GM20431 (cell line): ENCODE measurements around the gene TMEM178A.

Source experiments
- in situ Hi-C: fragments of 300-500 bp; cut with MseI, MboI; formaldehyde crosslinking; loops from one replicate; pipeline ENCODE4 v1.15.0; 2020; ENCODE audit warnings: low sequenced_read_pairs; ENCODE audit not compliant: unreplicated experiment

Gene TMEM178A

GRCh38 chr2:39706945-39707344 lies 41.2 kb downstream of the TMEM178A start:
- in situ Hi-C loops, result no loop called here

GRCh38 chr2:39708003-39708402 lies 42.3 kb downstream of the TMEM178A start:
- in situ Hi-C loops, result no loop called here

DNA sequence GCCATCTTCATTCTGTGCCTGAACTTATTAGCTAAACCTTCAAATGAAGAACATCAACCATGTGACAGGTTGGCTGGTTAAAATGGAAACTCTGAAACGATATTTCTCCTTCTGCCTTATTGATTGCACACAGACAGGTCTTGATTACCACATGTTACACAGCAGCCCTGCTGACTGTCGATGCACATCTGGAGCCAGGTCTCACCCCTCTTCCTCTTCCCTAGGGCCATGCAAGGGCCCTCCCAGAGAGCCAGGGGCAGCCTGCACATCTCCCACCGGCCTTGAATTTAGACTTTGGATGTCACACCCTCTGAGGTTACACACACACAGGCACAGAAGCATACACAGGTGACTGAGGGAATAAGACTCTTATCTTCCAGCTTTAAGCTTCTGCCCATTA lies 45.1 kb downstream of the TMEM178A start:
- in situ Hi-C loops, result no loop called here

- in situ Hi-C loops, result no loop called here
Measured at GRCh38 chr2:39712953-39713352, 47.2 kb downstream of the TMEM178A start.

- in situ Hi-C loops, result no loop called here
Measured at GRCh38 chr2:39715095-39715494, 49.4 kb downstream of the TMEM178A start.

DNA sequence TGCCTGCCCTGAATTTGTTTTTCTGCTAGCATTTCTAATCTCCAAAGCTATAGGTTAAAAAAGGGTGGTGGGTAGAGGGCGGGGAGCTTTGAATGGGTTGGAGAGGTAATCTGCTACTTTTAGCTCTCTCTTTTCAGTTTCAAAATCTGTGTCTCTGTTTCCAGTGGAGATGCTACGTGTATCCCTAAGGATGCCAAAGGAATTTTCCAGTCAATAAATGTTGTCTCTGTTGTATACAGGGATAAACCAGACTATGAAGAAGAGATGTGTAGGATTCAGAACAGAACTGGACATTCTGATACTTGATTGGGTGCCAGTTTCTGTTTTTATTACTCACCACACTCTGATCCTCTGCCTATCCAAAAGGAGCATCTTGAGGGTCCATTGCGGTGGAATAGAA lies 50.1 kb downstream of the TMEM178A start:
- in situ Hi-C loops, result no loop called here

GRCh38 chr2:39717067-39717466 lies 51.4 kb downstream of the TMEM178A start:
- in situ Hi-C loops, result no loop called here

- in situ Hi-C loops, result no loop called here
Measured at GRCh38 chr2:39718483-39718882, 52.8 kb downstream of the TMEM178A start.

- in situ Hi-C loops, result no loop called here
Measured at GRCh38 chr2:39719317-39719716, 53.6 kb downstream of the TMEM178A start.

DNA sequence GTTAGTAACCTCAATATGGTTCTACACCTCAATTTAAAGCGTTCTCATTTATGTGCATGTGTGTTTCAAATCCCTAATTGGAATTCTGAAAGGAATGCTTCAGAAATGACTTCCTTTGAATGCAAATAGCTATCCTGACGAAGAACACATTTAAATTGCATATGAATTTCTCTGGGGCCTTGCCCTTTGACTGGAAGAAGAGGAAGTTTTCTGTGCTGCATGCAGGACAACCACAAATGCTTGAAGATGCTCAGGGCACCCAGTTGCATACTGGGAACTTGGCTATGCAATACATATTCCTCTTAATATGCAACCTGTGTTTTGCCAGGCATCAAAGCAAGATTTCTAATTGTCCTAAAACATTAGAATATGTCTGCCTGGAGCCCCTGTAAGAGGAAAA lies 55.3 kb downstream of the TMEM178A start:
- in situ Hi-C loops, result no loop called here

- in situ Hi-C loops, result no loop called here
Measured at GRCh38 chr2:39723497-39723896, 57.8 kb downstream of the TMEM178A start.

- in situ Hi-C loops, result no loop called here
Measured at GRCh38 chr2:39723946-39724827, 58.5 kb downstream of the TMEM178A start.

DNA sequence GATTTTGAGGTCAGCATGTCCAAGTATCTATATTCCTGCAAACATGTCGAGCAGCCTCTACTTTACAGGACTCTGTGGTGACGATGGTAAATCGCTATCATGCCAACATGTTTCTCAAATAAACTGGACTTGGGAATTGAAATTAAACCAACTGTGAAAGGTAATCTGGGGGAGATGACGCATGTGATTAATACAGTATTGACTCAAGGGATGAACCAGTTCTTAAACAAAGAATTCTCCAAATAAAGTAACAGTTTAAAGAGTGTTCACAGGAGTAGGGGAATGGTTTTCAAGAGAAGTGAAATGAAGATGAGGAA lies 59.1 kb downstream of the TMEM178A start:
- in situ Hi-C loops, result loop anchor here (25.0 kb wide), 1 partner anchor 337 kb away; no protein-coding TSS in a partner anchor

DNA sequence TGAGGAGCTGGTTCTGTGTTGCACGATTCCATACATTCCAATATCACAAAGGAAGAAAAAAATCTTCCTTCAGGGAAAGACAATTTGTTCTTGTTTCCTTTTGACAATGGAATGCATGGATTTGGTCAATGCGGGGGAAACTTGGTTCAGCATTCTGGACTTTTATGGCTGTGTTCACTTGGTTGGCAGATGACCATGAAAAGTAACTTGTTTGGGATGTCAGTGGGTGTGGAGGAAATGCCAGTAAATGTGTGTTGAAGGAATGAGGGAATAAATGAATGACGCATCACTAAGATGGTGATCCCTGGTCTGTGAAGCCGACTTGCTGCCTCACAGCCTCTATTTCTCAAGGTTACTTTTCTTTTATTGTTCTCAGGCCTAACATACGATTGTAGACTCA lies 59.7 kb downstream of the TMEM178A start:
- in situ Hi-C loops, result loop anchor here (25.0 kb wide), 1 partner anchor 338 kb away; no protein-coding TSS in a partner anchor

DNA sequence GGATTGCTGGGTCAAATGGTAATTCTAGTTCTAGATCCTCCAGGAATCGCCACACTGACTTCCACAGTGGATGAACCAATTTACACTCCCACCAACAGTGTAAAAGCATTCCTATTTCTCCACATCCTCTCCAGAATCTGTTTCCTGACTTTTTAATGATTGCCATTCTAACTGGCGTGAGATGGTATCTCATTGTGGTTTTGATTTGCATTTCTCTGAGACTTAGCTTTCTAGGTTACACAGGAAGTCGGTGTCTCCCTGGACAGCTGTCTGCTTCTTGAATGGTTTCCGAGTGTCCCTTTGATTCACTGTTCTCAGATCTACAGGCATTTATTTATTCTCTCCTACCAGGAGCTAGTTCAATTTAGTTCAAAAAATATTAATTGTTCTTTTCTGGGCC lies 62.4 kb downstream of the TMEM178A start:
- in situ Hi-C loops, result loop anchor here (25.0 kb wide), 1 partner anchor 341 kb away; no protein-coding TSS in a partner anchor

DNA sequence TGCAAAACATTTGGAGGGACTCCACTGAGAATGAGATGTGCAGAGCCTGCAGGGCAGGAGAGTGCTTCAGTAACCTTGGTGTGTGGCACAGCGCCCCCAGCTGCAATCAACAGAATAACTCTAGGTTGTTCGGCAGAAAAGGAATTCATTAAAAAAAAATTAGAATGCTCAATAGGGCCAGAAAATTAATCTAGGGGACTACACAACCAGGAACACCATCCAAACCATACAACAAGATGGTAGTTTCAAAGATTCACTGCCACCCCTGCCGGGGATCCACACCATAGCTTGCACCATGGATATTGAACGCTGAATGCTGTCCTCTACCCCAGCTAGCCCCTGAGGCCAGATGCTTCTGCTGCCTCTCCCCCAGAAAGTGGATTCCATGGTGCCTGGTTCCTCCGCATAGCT lies 63.2 kb downstream of the TMEM178A start:
- in situ Hi-C loops, result loop anchor here (25.0 kb wide), 1 partner anchor 342 kb away; no protein-coding TSS in a partner anchor

DNA sequence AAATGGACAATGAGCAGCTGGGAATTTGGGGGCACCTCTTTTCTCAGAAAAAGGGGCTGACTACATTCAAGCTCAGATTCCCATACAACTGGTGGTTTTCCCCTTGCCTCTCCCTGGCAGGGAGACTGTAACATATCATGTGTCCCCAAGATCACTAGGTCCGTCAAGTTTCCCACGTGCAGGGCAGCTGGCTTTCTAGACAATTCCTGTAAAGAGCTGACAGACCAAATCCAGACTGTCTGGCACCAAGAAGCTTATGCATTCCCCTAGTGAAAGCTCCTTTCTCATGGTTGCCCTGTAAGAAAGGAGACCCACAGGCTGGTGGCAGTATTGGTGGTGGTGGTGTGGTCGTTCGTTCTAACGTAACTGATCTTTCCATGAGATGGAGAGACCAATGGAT lies 64.6 kb downstream of the TMEM178A start:
- in situ Hi-C loops, result loop anchor here (25.0 kb wide), 1 partner anchor 343 kb away; no protein-coding TSS in a partner anchor

GRCh38 chr2:39730685-39731302 lies 65.1 kb downstream of the TMEM178A start:
- in situ Hi-C loops, result loop anchor here (25.0 kb wide), 1 partner anchor 343 kb away; no protein-coding TSS in a partner anchor

DNA sequence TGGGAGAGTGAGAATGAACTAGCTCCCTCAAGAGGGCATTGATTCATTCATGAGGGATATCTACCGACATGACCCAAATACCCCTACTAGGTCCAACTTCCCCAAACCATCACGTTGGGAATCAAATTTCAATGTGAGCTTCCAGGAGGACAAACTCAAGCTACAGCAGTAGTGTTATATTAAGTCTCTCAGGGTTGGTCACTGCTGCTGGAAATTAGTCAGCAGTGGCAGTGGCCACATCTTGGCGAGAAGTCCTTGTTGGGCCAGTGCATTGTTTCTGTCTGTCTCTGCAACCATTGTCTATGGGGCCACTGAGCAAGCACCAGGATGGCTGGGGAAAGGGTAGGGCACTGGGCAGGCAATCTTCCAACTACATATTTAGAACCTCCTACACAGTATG lies 65.8 kb downstream of the TMEM178A start:
- in situ Hi-C loops, result loop anchor here (25.0 kb wide), 1 partner anchor 344 kb away; no protein-coding TSS in a partner anchor

DNA sequence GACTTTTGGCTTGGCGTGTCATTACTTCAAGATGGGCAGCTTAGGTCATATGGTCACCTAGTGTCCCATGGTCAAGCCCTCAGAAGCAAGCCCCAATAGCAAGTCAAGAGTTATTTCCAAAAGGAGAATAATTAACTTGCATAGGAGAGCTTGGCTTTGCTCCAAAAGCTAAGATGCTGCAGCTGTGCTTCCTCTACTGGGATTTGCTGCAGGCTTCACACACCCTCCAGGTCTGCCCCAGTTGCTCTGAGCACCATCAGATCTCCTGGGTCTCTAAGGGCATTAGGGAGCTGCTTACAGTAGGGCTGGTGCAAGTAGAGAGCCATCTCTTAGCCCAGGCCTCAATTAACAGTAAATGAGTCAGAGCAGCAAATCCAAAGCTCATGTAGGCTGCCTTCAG lies 66.8 kb downstream of the TMEM178A start:
- in situ Hi-C loops, result loop anchor here (25.0 kb wide), 1 partner anchor 345 kb away; no protein-coding TSS in a partner anchor

GRCh38 chr2:39733070-39733674 lies 67.5 kb downstream of the TMEM178A start:
- in situ Hi-C loops, result loop anchor here (25.0 kb wide), 1 partner anchor 346 kb away; no protein-coding TSS in a partner anchor
